NB4 (cell line): ENCODE data around the gene CEP85.

Experiments used
- CTCF ChIP-seq: IDR thresholded peaks from one replicate; pipeline ENCODE4 v1.5.1; 2012; ENCODE audit warnings: low read depth, low read length
- MAX ChIP-seq: IDR thresholded peaks from 2 replicates; pipeline ENCODE4 v1.6.1; 2011; ENCODE audit warnings: low read depth, low read length
- POLR2A ChIP-seq: IDR thresholded peaks from 2 replicates; pipeline ENCODE4 v1.6.1; 2011; ENCODE audit warnings: mild to moderate bottlenecking; ENCODE audit not compliant: insufficient read length; ENCODE audit errors: extremely low read depth

DNA sequence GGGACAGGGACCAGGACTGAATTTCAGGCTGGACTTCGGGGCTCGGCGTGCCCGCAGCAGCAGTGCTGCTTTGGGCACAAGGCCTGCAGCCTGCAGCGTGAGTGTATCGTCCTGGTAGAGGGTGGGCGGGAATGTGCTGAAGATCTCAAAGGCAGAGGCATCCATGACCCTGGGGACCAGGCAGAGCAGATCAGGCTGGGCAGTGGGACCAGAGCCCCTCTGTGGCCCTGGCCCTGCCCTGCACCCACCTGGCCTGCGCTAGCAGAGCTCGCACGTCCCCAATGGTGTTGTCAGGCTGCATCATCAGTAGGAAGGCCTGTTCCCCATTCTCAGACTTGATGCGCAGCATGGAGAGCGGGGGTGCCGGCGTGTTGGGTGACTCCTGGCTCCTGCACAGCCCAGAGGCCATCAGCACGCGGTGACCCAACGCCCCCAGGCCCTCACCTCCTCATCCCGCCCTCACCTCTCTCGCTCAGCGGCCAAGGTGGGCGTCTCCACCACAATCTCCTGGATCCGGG, 48.5 kb downstream of the CEP85 start:
- TF ChIP-seq POLR2A (no peak), CTCF (no peak), MAX (no peak)
